Activated naive CD8-positive, alpha-beta T cell treated with anti-CD3 and anti-CD28 coated beads, Interleukin-2, amount 50 U/mL, for 16 hours (primary cell): Measurements from ENCODE around the gene PKNOX2.

Experiments
- DNase-seq: peaks from one replicate; pipeline ENCODE4 v3.0.0-alpha.2; 2020; ENCODE audit warnings: low read depth, low spot score

PKNOX2 gene

GRCh38 chr11:125359130-125359529 is 194.6 kb downstream of the PKNOX2 start:
- DNase-seq, result no peak

- DNase-seq, result no peak
Observed at GRCh38 chr11:125360066-125360465, 195.5 kb downstream of the PKNOX2 start.

- DNase-seq, result no peak
Observed at GRCh38 chr11:125364121-125364826, 199.7 kb downstream of the PKNOX2 start.

- no peak for DNase-seq
Observed at GRCh38 chr11:125365196-125365931, 200.8 kb downstream of the PKNOX2 start.

GRCh38 chr11:125367710-125368109 is 203.2 kb downstream of the PKNOX2 start:
- no peak for DNase-seq

GRCh38 chr11:125368757-125369156 is 204.2 kb downstream of the PKNOX2 start:
- no peak for DNase-seq

GRCh38 chr11:125369808-125370207 is 205.3 kb downstream of the PKNOX2 start:
- no peak for DNase-seq

- no peak for DNase-seq
Observed at GRCh38 chr11:125370561-125371389, 206.2 kb downstream of the PKNOX2 start.

- no peak for DNase-seq
Observed at GRCh38 chr11:125371431-125371935, 206.9 kb downstream of the PKNOX2 start.

- no peak for DNase-seq
Observed at GRCh38 chr11:125372088-125372487, 207.5 kb downstream of the PKNOX2 start.

- DNase-seq, result no peak
Observed at GRCh38 chr11:125372911-125373310, 208.4 kb downstream of the PKNOX2 start.

- no peak for DNase-seq
Observed at GRCh38 chr11:125373426-125374391, 209.2 kb downstream of the PKNOX2 start.

- no peak for DNase-seq
Observed at GRCh38 chr11:125374398-125374797, 209.8 kb downstream of the PKNOX2 start.

GRCh38 chr11:125375146-125375545 is 210.6 kb downstream of the PKNOX2 start:
- no peak for DNase-seq

- no peak for DNase-seq
Observed at GRCh38 chr11:125376117-125376516, 211.6 kb downstream of the PKNOX2 start.

- no peak for DNase-seq
Observed at GRCh38 chr11:125376856-125377255, 212.3 kb downstream of the PKNOX2 start.

- no peak for DNase-seq
Observed at GRCh38 chr11:125378083-125378482, 213.5 kb downstream of the PKNOX2 start.

GRCh38 chr11:125378571-125378970 is 214.0 kb downstream of the PKNOX2 start:
- DNase-seq, result no peak

GRCh38 chr11:125379565-125379964 is 215.0 kb downstream of the PKNOX2 start:
- DNase-seq, result no peak

- no peak for DNase-seq
Observed at GRCh38 chr11:125379981-125380380, 215.4 kb downstream of the PKNOX2 start.
